AG09309 (cell line): ENCODE data around the gene EXOC4.

Source experiments
- DNase-seq: peaks from one replicate; pipeline ENCODE4 v3.0.0-alpha.2; 2010; ENCODE audit warnings: low read depth
- H3K4me3 ChIP-seq: 2 replicates; pipeline ENCODE4 v1.5.1; 2011; ENCODE audit warnings: mild to moderate bottlenecking, low read depth, low read length, moderate library complexity; ENCODE audit not compliant: control insufficient read depth
- TF ChIP-seq, protein P1 (sequence below): IDR thresholded peaks from 2 replicates; pipeline ENCODE4 v1.5.1; 2011; ENCODE audit warnings: mild to moderate bottlenecking, low read depth, low read length, inconsistent platforms; ENCODE audit not compliant: insufficient read depth, control insufficient read depth; ENCODE audit errors: missing control alignments

The EXOC4 gene

DNA sequence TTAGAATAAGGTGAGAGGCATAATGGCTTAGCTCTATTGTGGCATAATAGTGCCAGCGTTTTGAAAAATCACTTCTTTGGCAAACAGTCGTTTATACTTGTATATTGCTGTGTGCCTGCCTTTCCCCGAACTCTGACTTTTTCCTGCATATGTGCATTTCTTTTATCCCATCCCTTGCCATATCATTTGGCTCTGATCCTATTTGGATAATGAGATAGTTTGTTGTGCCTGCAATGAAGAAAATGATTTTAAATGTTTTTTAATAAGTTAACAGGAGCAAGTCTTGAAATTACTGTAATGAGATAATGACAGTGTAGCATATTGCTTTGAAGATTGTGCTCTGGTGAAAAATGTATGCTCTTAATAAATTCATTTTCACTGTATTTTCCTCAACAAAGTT lies 586.2 kb downstream of the EXOC4 start:
- TF ChIP-seq, protein P1, sequence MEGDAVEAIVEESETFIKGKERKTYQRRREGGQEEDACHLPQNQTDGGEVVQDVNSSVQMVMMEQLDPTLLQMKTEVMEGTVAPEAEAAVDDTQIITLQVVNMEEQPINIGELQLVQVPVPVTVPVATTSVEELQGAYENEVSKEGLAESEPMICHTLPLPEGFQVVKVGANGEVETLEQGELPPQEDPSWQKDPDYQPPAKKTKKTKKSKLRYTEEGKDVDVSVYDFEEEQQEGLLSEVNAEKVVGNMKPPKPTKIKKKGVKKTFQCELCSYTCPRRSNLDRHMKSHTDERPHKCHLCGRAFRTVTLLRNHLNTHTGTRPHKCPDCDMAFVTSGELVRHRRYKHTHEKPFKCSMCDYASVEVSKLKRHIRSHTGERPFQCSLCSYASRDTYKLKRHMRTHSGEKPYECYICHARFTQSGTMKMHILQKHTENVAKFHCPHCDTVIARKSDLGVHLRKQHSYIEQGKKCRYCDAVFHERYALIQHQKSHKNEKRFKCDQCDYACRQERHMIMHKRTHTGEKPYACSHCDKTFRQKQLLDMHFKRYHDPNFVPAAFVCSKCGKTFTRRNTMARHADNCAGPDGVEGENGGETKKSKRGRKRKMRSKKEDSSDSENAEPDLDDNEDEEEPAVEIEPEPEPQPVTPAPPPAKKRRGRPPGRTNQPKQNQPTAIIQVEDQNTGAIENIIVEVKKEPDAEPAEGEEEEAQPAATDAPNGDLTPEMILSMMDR: no peak
- no peak for DNase-seq
- H3K4me3 ChIP-seq: no peak overlapping the region

DNA sequence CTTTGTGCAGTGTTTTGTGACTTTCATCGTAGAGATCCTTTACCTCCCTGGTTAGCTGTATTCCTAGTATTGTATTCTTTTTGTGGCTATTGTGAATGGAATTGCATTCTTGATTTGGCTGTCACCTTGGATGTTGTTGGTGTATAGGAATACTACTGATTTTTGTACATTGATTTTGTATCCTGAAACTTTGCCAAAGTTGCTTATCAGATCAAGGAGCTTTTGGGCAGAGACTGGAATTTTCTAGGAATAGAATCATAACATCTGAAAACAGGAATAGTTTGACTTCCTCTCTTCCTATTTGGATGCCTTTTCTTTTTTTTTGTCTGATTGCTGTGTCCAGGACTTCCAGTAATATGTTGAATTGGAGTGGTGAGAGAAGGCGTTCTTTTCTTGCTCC lies 590.5 kb downstream of the EXOC4 start:
- TF ChIP-seq, protein P1: no peak
- no peak overlapping the region for H3K4me3 ChIP-seq
- DNase-seq: no peak

DNA sequence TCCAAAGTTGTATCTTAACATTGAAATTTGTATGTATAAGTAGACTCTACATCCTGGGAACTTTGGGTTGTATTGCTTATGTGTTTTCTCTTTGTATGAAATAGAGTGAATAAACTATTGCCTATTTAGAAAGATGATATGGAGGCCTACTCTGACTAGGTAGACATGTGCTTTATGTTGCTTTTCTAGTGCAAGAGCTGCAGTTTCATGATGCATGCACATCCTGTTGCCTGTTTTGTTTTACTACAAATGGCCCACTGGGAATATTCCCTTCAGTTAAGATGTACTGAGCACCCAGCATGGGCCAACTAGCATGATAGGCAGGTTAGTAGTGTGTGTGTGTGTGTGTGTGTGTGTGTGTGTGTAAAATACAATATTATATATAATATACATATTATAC lies 592.1 kb downstream of the EXOC4 start:
- H3K4me3 ChIP-seq: no peak overlapping the region
- no peak for DNase-seq
- TF ChIP-seq, protein P1: no peak

DNA sequence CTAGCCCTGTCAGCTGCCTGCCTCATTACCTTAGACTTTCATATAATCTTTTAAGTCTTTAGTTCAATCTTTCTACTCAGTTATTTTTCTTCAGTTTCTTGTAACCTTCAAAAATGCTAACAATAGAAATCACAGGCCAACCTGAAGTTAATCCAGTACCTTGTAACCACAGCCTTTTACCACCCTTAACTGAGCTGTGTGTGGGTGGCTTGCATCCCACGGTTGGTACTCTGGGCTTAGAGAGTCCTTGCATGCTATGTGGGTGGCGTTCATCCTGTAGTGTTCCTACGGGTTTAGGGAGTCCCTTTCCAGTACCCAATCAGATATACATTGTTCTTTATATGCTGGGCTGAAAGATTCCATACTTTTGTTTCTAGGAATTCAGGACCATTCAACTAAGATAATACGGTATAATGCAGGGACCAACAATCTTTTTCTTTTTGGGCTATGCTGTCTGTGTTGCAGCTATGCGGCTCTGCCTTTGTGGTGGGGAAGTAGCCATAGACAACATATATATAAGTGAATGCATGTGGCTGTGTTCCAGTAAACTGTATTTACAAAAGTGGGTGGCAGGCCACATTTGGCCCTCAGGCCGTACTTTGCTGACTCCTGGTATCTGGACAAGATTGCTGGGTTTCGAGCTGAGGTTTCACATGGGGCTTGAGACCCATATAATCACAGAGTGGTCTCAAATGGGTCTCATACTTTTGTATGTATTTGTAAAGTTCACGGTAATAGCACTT lies 593.5 kb downstream of the EXOC4 start:
- no peak overlapping the region for H3K4me3 ChIP-seq
- no peak for DNase-seq
- TF ChIP-seq, protein P1: no peak

DNA sequence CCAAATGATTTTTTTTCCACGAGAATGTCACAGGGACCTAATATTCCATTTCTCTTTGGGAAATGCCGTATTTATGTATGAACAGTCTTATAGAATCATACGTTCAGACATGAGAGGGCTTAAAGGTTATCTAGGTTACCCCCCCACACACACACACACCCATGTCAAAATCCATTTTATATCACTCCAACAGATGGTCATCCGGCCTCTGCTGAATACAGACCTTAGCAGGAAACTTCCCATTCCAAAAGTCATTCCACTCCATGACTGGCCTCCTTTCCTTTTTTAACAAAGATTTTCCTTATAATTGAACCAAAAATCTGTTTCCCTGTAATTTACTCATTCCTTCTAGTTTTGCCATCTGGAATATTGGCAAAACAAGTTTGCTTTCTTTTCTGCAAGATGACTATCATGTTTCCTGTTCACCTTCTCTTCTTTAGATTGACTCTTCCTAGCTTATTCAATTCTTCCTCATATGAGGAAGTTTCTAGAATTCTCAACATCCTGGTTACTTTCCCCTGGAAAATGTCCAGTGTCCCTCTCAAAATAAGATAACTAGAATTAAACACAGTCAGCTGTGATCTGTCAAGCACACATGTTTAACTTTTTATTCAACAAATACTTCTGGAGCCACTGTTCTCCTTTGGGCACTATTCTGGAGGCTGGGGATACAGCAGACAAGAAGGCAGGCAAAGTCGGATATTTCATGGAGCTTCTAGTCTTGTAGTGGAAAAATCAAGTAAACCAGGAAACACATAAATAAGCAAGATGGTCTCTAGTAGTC lies 597.8 kb downstream of the EXOC4 start:
- no peak for DNase-seq
- TF ChIP-seq, protein P1: no peak
- H3K4me3 ChIP-seq: no peak overlapping the region

DNA sequence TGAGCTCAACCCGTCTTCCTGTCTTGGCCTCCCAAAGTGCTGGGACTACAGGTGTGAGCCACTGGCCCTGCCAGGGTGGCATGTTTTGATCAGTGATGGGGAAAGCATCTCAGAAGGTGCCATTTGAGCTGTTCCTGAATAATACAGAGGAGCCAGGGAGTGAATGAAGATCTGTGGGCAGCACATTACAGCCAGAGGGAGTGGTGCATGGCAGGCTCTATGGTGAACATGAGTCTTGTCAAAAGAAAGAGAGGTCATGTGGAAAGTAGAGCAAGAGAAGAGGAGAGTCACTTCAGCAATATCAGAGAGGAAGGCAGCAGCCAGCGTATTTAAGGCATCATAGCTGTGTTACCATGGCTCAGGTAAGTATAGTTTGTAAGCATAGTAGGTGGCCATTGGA lies 598.5 kb downstream of the EXOC4 start:
- no peak for DNase-seq
- no peak overlapping the region for H3K4me3 ChIP-seq
- TF ChIP-seq, protein P1: no peak
